Suprapubic skin (tissue), 3 donors: ENCODE data around the gene ETV5.

ENCODE experiments used
- POLR2A ChIP-seq, 2 donors: fragments of 450-650 bp; IDR thresholded peaks; one replicate each; pipeline ENCODE4 v1.6.1; 2017; ENCODE audit warnings: antibody characterized with exemption in 2 of 2, mild to moderate bottlenecking in 2 of 2, moderate library complexity in 2 of 2
- TF ChIP-seq, protein P1 (sequence below), 2 donors: fragments of 200-600 bp in 1 of 2; fragments of 450-650 bp in 1 of 2; sonication (generic) in 1 of 2; IDR thresholded peaks; one replicate each; pipeline ENCODE4 v1.5.1; 2016 to 2019; ENCODE audit warnings: antibody characterized with exemption in 2 of 2, mild to moderate bottlenecking in 1 of 2, moderate library complexity in 1 of 2

- TF ChIP-seq, protein P1, sequence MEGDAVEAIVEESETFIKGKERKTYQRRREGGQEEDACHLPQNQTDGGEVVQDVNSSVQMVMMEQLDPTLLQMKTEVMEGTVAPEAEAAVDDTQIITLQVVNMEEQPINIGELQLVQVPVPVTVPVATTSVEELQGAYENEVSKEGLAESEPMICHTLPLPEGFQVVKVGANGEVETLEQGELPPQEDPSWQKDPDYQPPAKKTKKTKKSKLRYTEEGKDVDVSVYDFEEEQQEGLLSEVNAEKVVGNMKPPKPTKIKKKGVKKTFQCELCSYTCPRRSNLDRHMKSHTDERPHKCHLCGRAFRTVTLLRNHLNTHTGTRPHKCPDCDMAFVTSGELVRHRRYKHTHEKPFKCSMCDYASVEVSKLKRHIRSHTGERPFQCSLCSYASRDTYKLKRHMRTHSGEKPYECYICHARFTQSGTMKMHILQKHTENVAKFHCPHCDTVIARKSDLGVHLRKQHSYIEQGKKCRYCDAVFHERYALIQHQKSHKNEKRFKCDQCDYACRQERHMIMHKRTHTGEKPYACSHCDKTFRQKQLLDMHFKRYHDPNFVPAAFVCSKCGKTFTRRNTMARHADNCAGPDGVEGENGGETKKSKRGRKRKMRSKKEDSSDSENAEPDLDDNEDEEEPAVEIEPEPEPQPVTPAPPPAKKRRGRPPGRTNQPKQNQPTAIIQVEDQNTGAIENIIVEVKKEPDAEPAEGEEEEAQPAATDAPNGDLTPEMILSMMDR (IDR thresholded peaks at IDR 0.05) = no peak
- no peak for TF ChIP-seq POLR2A (IDR thresholded peaks at IDR 0.05)
These were observed 15.7 kb upstream of the ETV5 start for GRCh38 chr3:186124592-186124991.
